NCI-H1694 treated with DMSO at 0.1 percent for 48 hours (cell line): Measurements from ENCODE around the gene BTN2A1.
A peak's percentile ranks its signal among the peaks of the same experiment; 100 is the strongest.

Experiments
- DNase-seq: peaks from one replicate; lab custom pipeline; 2025; lab: John Stamatoyannopoulos, UW

The BTN2A1 gene

GRCh38 chr6:26468829-26469228 is 11.1 kb downstream of the BTN2A1 start:
- DNase-seq: no peak

GRCh38 chr6:26470643-26471042 is 12.9 kb downstream of the BTN2A1 start:
- DNase-seq: no peak

GRCh38 chr6:26471970-26472369 is 14.2 kb downstream of the BTN2A1 start:
- DNase-seq: no peak

- DNase-seq: no peak
These were observed 15.0 kb downstream of the BTN2A1 start for GRCh38 chr6:26472549-26473290.

GRCh38 chr6:26473429-26473757 is 15.6 kb downstream of the BTN2A1 start:
- DNase-seq: no peak

GRCh38 chr6:26473758-26474438 is 16.1 kb downstream of the BTN2A1 start:
- peak; percentile 90 for DNase-seq

GRCh38 chr6:26474439-26474881 is 16.7 kb downstream of the BTN2A1 start:
- DNase-seq: no peak

GRCh38 chr6:26475823-26476729 is 18.3 kb downstream of the BTN2A1 start:
- no peak for DNase-seq

- DNase-seq: no peak
These were observed 19.1 kb downstream of the BTN2A1 start for GRCh38 chr6:26476896-26477295.

GRCh38 chr6:26477426-26477825 is 19.7 kb downstream of the BTN2A1 start:
- DNase-seq: no peak

- DNase-seq: no peak
These were observed 20.6 kb downstream of the BTN2A1 start for GRCh38 chr6:26478100-26478984.

- no peak for DNase-seq
These were observed 21.2 kb downstream of the BTN2A1 start for GRCh38 chr6:26478985-26479278.

GRCh38 chr6:26482338-26482737 is 24.6 kb downstream of the BTN2A1 start:
- no peak for DNase-seq

GRCh38 chr6:26483727-26484126 is 26.0 kb downstream of the BTN2A1 start:
- DNase-seq: no peak

GRCh38 chr6:26484161-26484560 is 26.4 kb downstream of the BTN2A1 start:
- DNase-seq: no peak

- no peak for DNase-seq
These were observed 27.5 kb downstream of the BTN2A1 start for GRCh38 chr6:26485112-26485780.

- no peak for DNase-seq
These were observed 28.6 kb downstream of the BTN2A1 start for GRCh38 chr6:26486358-26486757.

- no peak for DNase-seq
These were observed 29.7 kb downstream of the BTN2A1 start for GRCh38 chr6:26487466-26487865.

GRCh38 chr6:26489996-26490964 is 32.5 kb downstream of the BTN2A1 start:
- no peak for DNase-seq

- no peak for DNase-seq
These were observed 33.8 kb downstream of the BTN2A1 start for GRCh38 chr6:26491604-26492003.
